Measurements from ENCODE around the gene ARPIN.
"Not testable (repeated sequence)": the region's sequence is repeated elsewhere in the genome, so short reads cannot be mapped to it uniquely, and the experiment has no call there.

ARPIN gene

GRCh38 chr15:89875741-89876140 is 37.0 kb downstream of the ARPIN start:
- no peak overlapping the region for H3K4me2 ChIP-seq (ENCODE audit: low read length)
- H2BK120ac ChIP-seq (ENCODE audit: low read depth, low read length) = no peak overlapping the region
- no peaks in the 10 kb centered on the region for H3K79me1 ChIP-seq (ENCODE audit: low read length)
- H3K36me3 ChIP-seq (ENCODE audit: control insufficient read depth, insufficient read depth, low read length) = peaks cover 3% of the 10 kb centered on the region
- H3K27me3 ChIP-seq (ENCODE audit: insufficient read depth, low read length, poor library complexity) = no peaks in the 10 kb centered on the region
- no peak overlapping the region for H4K8ac ChIP-seq (ENCODE audit: low read depth, low read length)
- H4K5ac ChIP-seq (ENCODE audit: low read length) = no peak overlapping the region
- no peak overlapping the region for H2BK15ac ChIP-seq (replicated peaks; ENCODE audit: low read depth)
- no peak overlapping the region for H3K27ac ChIP-seq (ENCODE audit: low read depth, low read length)
- no peak overlapping the region for H3K23ac ChIP-seq (ENCODE audit: low read length)
- H3K4ac ChIP-seq (ENCODE audit: low read depth, low read length) = no peak overlapping the region
- DNase-seq = no peak
- no peak overlapping the region for H3K56ac ChIP-seq (ENCODE audit: low read length)
- H3K4me3 ChIP-seq (ENCODE audit: low read length) = no peak overlapping the region
- H3K79me2 ChIP-seq (ENCODE audit: control insufficient read depth, insufficient read depth, low read length) = no peaks in the 10 kb centered on the region
- no peak overlapping the region for H3K18ac ChIP-seq (ENCODE audit: low read length)
- no peak overlapping the region for H3K9ac ChIP-seq (ENCODE audit: low read length)
- H3K4me1 ChIP-seq (ENCODE audit: control insufficient read depth, low read depth, low read length) = no peaks in the 10 kb centered on the region
- no peak overlapping the region for H2BK5ac ChIP-seq (ENCODE audit: low read length)
- WGBS (ENCODE audit: extremely low coverage, insufficient coverage, low lambda C conversion rate) = no CpG with 5 or more reads among the region's 6 CpGs
- no peak overlapping the region for H2AK5ac ChIP-seq (ENCODE audit: low read length)

DNA sequence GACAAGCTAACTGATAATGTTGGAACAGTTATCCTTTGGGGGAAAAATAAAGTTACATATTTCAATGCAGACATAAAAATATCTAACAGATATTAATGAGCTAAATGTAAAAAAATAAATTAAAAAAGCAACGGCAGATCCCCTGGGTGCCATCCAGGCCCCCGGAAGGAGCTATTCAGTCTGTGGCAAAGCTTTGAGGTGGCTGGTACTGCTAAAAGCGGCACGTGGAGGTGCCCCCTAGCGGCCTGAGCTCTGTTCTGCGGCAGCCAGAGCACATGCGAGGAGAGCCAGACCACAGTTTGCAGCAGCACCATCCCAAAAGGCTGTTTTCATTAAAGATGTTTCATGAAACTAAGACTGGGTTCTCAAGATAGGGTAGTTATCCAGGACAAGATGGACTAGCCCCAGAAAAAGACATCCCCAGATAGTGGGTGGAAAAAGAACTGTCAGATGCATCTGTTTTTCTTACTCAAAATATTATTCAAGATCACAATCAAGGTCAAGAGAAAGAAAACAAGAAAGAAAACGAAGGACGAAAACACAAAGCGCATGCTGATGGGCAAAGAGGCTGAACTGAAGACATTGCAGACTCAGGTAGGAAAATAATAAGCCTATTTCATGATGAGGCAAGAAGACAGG is 37.7 kb downstream of the ARPIN start:
- WGBS (ENCODE audit: extremely low coverage, insufficient coverage, low lambda C conversion rate) = no CpG with 5 or more reads among the region's 10 CpGs
- no peak overlapping the region for H3K4me3 ChIP-seq (ENCODE audit: low read length)
- H4K5ac ChIP-seq (ENCODE audit: low read length) = peak overlapping the region; percentile 17
- H3K27ac ChIP-seq (ENCODE audit: low read depth, low read length) = no peak overlapping the region
- H3K4me2 ChIP-seq (ENCODE audit: low read length) = no peak overlapping the region
- H4K8ac ChIP-seq (ENCODE audit: low read depth, low read length) = no peak overlapping the region
- DNase-seq = peak; percentile 75
- no peak overlapping the region for H3K4ac ChIP-seq (ENCODE audit: low read depth, low read length)
- H3K4me1 ChIP-seq (ENCODE audit: control insufficient read depth, low read depth, low read length) = no peaks in the 10 kb centered on the region
- H3K27me3 ChIP-seq (ENCODE audit: insufficient read depth, low read length, poor library complexity) = no peaks in the 10 kb centered on the region
- H3K79me2 ChIP-seq (ENCODE audit: control insufficient read depth, insufficient read depth, low read length) = no peaks in the 10 kb centered on the region
- no peak overlapping the region for H2BK15ac ChIP-seq (replicated peaks; ENCODE audit: low read depth)
- no peak overlapping the region for H3K56ac ChIP-seq (ENCODE audit: low read length)
- no peak overlapping the region for H2BK120ac ChIP-seq (ENCODE audit: low read depth, low read length)
- no peak overlapping the region for H2AK5ac ChIP-seq (ENCODE audit: low read length)
- H3K9ac ChIP-seq (ENCODE audit: low read length) = no peak overlapping the region
- H3K18ac ChIP-seq (ENCODE audit: low read length) = no peak overlapping the region
- H3K79me1 ChIP-seq (ENCODE audit: low read length) = no peaks in the 10 kb centered on the region
- no peak overlapping the region for H3K23ac ChIP-seq (ENCODE audit: low read length)
- peaks cover 5% of the 10 kb centered on the region for H3K36me3 ChIP-seq (ENCODE audit: control insufficient read depth, insufficient read depth, low read length)
- H2BK5ac ChIP-seq (ENCODE audit: low read length) = no peak overlapping the region

DNA sequence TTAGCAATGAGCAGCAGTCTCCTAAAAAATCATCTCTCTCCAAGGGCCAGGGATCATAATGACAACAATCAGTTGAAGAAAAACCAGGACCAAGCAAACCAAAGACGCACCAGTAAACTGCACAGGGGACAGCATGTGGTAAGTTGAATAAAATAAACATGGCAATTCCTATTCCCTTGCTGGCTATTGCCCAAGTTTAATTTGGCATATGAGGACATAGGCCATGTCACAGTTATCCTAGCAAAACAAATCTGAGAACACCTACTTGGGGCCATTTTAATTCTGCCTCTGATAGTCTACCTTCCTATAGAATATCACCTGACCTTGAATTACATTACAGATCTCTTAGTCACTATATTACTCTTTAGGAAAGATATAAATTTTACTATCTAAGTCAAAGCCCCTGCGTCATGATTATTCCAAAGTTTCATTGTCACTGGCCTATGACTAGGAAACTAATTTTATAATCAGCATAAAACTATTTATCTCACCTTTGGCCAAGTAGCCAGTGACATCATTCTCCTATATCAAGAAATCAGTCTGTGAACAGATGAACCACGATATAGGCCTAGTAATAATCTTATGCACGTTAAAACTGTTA is 42.0 kb downstream of the ARPIN start:
- no peaks in the 10 kb centered on the region for H3K27me3 ChIP-seq (ENCODE audit: insufficient read depth, low read length, poor library complexity)
- no peak overlapping the region for H3K9ac ChIP-seq (ENCODE audit: low read length)
- no peak overlapping the region for H3K18ac ChIP-seq (ENCODE audit: low read length)

DNA sequence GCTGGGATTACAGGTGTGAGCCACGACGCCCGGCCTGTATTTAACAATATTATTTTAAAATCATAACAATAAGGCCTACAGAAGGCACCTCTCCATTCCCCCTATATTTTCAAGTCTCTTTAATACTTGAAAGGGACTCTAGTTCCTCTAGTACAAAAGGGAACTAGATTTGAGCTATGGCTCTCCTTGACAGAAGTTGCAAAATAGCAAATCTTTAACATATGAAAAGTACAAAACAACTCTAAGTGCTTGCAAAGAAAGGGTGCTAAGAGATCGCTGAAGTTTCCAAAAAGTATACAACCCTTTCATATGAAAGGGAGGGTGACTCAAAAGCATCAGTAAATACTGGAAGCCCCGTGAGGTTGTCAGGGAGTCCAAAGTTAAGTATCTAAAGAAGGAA is 42.7 kb downstream of the ARPIN start:
- no peaks in the 10 kb centered on the region for H3K27me3 ChIP-seq (ENCODE audit: insufficient read depth, low read length, poor library complexity)

More for the DNA sequence above, 42.0 kb downstream of the ARPIN start:
- Histone ChIP-seq H2BK120ac (ENCODE audit: low read depth, low read length) (no peak overlapping the region), H3K4me1 (ENCODE audit: control insufficient read depth, low read depth, low read length) (no peaks in the 10 kb centered on the region), H3K79me1 (ENCODE audit: low read length) (no peaks in the 10 kb centered on the region), H4K5ac (ENCODE audit: low read length) (no peak overlapping the region), H3K4me2 (ENCODE audit: low read length) (no peak overlapping the region), H3K36me3 (ENCODE audit: control insufficient read depth, insufficient read depth, low read length) (peaks cover 5% of the 10 kb centered on the region), H2AK5ac (ENCODE audit: low read length) (no peak overlapping the region), H3K56ac (ENCODE audit: low read length) (no peak overlapping the region), H4K8ac (ENCODE audit: low read depth, low read length) (no peak overlapping the region), H3K4me3 (ENCODE audit: low read length) (no peak overlapping the region), H3K79me2 (ENCODE audit: control insufficient read depth, insufficient read depth, low read length) (no peaks in the 10 kb centered on the region), H3K23ac (ENCODE audit: low read length) (no peak overlapping the region), H3K4ac (ENCODE audit: low read depth, low read length) (no peak overlapping the region), H2BK5ac (ENCODE audit: low read length) (no peak overlapping the region), H2BK15ac (replicated peaks; ENCODE audit: low read depth) (no peak overlapping the region), H3K27ac (ENCODE audit: low read depth, low read length) (no peak overlapping the region)
- DNase-seq = no peak
- WGBS (ENCODE audit: extremely low coverage, insufficient coverage, low lambda C conversion rate) = no CpG with 5 or more reads among the region's 4 CpGs

DNA sequence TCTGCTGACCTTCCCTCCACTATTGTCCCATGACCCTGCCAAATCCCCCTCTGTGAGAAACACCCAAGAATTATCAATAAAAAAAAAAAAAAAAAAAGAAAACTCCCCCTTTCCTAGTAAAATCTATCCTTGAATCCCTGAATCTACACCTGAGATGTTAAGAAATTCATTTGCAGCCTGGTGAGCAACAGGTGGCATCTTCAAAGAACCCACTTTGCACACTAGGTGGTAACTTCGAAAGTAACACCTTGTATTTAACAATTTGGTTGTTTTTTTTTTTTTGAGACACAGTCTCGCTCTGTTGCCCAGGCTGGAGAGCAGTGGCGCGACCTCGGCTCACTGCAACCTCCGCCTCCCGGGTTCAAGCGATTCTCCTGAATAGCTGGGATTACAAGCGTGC is 43.3 kb downstream of the ARPIN start:
- not testable (repeated sequence) for H4K5ac ChIP-seq (ENCODE audit: low read length); DNase-seq; H2BK5ac ChIP-seq (ENCODE audit: low read length); H4K8ac ChIP-seq (ENCODE audit: low read depth, low read length); H3K4me2 ChIP-seq (ENCODE audit: low read length); H2BK15ac ChIP-seq (replicated peaks; ENCODE audit: low read depth); H3K18ac ChIP-seq (ENCODE audit: low read length); H3K36me3 ChIP-seq (ENCODE audit: control insufficient read depth, insufficient read depth, low read length); H3K27me3 ChIP-seq (ENCODE audit: insufficient read depth, low read length, poor library complexity); H2BK120ac ChIP-seq (ENCODE audit: low read depth, low read length); H3K4me3 ChIP-seq (ENCODE audit: low read length); H3K9ac ChIP-seq (ENCODE audit: low read length); H2AK5ac ChIP-seq (ENCODE audit: low read length); H3K79me2 ChIP-seq (ENCODE audit: control insufficient read depth, insufficient read depth, low read length); H3K4ac ChIP-seq (ENCODE audit: low read depth, low read length); H3K23ac ChIP-seq (ENCODE audit: low read length); H3K27ac ChIP-seq (ENCODE audit: low read depth, low read length); H3K79me1 ChIP-seq (ENCODE audit: low read length); H3K56ac ChIP-seq (ENCODE audit: low read length); H3K4me1 ChIP-seq (ENCODE audit: control insufficient read depth, low read depth, low read length)
- WGBS (ENCODE audit: extremely low coverage, insufficient coverage, low lambda C conversion rate) = no CpG with 5 or more reads among the region's 9 CpGs

More for the DNA sequence above, 42.7 kb downstream of the ARPIN start:
- Histone ChIP-seq H3K18ac (ENCODE audit: low read length) (no peak overlapping the region), H3K4me2 (ENCODE audit: low read length) (no peak overlapping the region), H3K4me1 (ENCODE audit: control insufficient read depth, low read depth, low read length) (no peaks in the 10 kb centered on the region), H2BK5ac (ENCODE audit: low read length) (no peak overlapping the region), H2BK15ac (replicated peaks; ENCODE audit: low read depth) (no peak overlapping the region), H3K36me3 (ENCODE audit: control insufficient read depth, insufficient read depth, low read length) (peaks cover 5% of the 10 kb centered on the region), H4K5ac (ENCODE audit: low read length) (no peak overlapping the region), H3K27ac (ENCODE audit: low read depth, low read length) (no peak overlapping the region), H3K79me2 (ENCODE audit: control insufficient read depth, insufficient read depth, low read length) (no peaks in the 10 kb centered on the region), H4K8ac (ENCODE audit: low read depth, low read length) (no peak overlapping the region), H3K79me1 (ENCODE audit: low read length) (no peaks in the 10 kb centered on the region), H3K4ac (ENCODE audit: low read depth, low read length) (no peak overlapping the region), H2BK120ac (ENCODE audit: low read depth, low read length) (no peak overlapping the region), H2AK5ac (ENCODE audit: low read length) (no peak overlapping the region), H3K4me3 (ENCODE audit: low read length) (no peak overlapping the region), H3K9ac (ENCODE audit: low read length) (no peak overlapping the region), H3K56ac (ENCODE audit: low read length) (no peak overlapping the region), H3K23ac (ENCODE audit: low read length) (no peak overlapping the region)
- no CpG with 5 or more reads among the region's 5 CpGs for WGBS (ENCODE audit: extremely low coverage, insufficient coverage, low lambda C conversion rate)
- DNase-seq = no peak
